ENCODE data around the gene CRYL1. TPM values are rescaled to one million over a fixed set of nuclear protein-coding genes. Genes with fewer than 3 reads are reported as not detected.

Gene CRYL1
- total and polyA plus RNA-seq, 4 donors: 14.1 to 24.1 (median 22.1) TPM

DNA sequence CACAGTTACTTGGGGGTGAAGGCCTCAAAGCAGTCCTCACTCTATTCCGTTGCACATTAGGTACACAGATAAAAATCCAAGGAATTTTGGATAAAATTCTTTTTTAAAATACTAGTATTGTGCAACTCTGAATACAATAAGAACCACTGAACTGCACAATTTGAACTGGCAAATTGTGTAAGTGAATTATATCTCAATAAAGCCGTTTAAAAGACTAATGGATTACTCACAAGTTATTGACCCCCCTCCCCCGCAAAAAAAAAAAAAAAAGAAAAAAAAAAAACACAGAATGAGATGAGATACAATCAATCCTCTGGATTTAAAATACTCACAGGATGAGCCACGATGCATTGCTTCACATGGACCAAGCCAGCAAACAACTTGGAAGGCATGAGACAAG, 86.4 kb downstream of the CRYL1 start:
- Histone ChIP-seq H3K9ac (ENCODE audit: insufficient read depth in 1 of 2, low read length in 2 of 2) (no peak overlapping the region), H3K4me3 (no peak overlapping the region), H3K36me3 (ENCODE audit: control insufficient read depth in 4 of 4, insufficient read depth in 4 of 4, low read length in 4 of 4) (peaks cover 0 to 8% (median 0%) of the 10 kb centered on the region in 4 donors), H3K27ac (ENCODE audit: low read depth in 1 of 2, low read length in 1 of 2) (no peak overlapping the region), H3K4me1 (ENCODE audit: control insufficient read depth in 5 of 5, insufficient read depth in 5 of 5, low read length in 5 of 5) (no peaks in the 10 kb centered on the region), H3K9me3 (ENCODE audit: control insufficient read depth in 4 of 4, insufficient read depth in 3 of 4, low read length in 3 of 4) (no peaks in the 10 kb centered on the region), H3K27me3 (ENCODE audit: control insufficient read depth in 3 of 3, insufficient read depth in 3 of 3, low read length in 2 of 3) (no peaks in the 10 kb centered on the region)
- no peak for TF ChIP-seq CTCF (IDR thresholded peaks at IDR 0.05; ENCODE audit: control extremely low read depth, extremely low read depth)
- no peak for DNase-seq
- no peak for ATAC-seq (ENCODE audit: insufficient read depth, low FRiP score)
- WGBS, 2 donors: 91 to 92% methylated on average over 4 of the region's 4 CpGs

DNA sequence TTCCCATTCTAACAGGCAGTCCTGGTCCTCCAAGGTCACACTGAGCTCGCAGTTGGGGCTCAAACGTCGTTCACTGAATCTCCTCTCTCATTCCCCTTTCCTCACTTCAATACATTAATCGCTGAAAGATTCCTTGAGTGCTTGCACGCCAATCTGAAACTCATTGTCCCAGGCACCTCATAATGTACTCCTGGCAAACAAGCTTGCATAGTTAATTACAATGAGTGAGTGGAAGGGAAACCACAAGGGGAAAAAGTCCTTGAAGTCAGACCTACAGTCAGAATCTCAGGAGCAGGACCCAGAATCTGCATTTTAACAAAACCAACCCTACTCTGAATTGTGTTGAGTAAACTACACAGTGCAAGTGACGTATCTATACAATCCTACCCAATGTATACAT, 86.9 kb downstream of the CRYL1 start:
- Histone ChIP-seq H3K36me3 (ENCODE audit: control insufficient read depth in 4 of 4, insufficient read depth in 4 of 4, low read length in 4 of 4) (peaks cover 0 to 8% (median 0%) of the 10 kb centered on the region in 4 donors), H3K9ac (ENCODE audit: insufficient read depth in 1 of 2, low read length in 2 of 2) (no peak overlapping the region), H3K4me3 (no peak overlapping the region), H3K9me3 (ENCODE audit: control insufficient read depth in 4 of 4, insufficient read depth in 3 of 4, low read length in 3 of 4) (no peaks in the 10 kb centered on the region), H3K27ac (ENCODE audit: low read depth in 1 of 2, low read length in 1 of 2) (no peak overlapping the region), H3K27me3 (ENCODE audit: control insufficient read depth in 3 of 3, insufficient read depth in 3 of 3, low read length in 2 of 3) (no peaks in the 10 kb centered on the region), H3K4me1 (ENCODE audit: control insufficient read depth in 5 of 5, insufficient read depth in 5 of 5, low read length in 5 of 5) (no peaks in the 10 kb centered on the region)
- DNase-seq: no peak
- WGBS, 2 donors: 89 to 93% methylated on average over 6 of the region's 6 CpGs
- TF ChIP-seq CTCF (IDR thresholded peaks at IDR 0.05; ENCODE audit: control extremely low read depth, extremely low read depth): no peak
- no peak for ATAC-seq (ENCODE audit: insufficient read depth, low FRiP score)

DNA sequence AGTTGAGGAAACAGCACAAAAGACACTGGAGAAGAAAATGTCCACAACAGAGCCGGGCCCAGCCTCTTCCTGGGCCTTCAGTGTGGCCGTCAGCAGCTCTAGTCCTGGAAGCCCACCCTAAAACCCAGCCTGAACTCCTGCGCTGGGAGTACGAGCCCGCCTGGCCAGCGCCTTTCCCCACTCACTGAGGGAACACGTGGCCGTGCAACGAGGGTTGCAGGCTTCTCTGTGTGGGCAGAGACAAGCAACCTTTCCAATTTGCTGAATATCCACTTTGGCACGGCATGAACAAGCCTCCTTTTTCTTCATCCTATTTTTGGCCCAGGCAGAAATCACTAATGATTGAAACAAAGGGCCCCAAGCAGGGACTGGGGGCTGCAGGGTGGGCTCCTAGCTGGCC, 89.2 kb downstream of the CRYL1 start:
- Histone ChIP-seq H3K9me3 (ENCODE audit: control insufficient read depth in 4 of 4, insufficient read depth in 3 of 4, low read length in 3 of 4) (no peaks in the 10 kb centered on the region), H3K27ac (ENCODE audit: low read depth in 1 of 2, low read length in 1 of 2) (no peak overlapping the region), H3K4me1 (ENCODE audit: control insufficient read depth in 5 of 5, insufficient read depth in 5 of 5, low read length in 5 of 5) (no peaks in the 10 kb centered on the region), H3K4me3 (no peak overlapping the region), H3K27me3 (ENCODE audit: control insufficient read depth in 3 of 3, insufficient read depth in 3 of 3, low read length in 2 of 3) (no peaks in the 10 kb centered on the region), H3K36me3 (ENCODE audit: control insufficient read depth in 4 of 4, insufficient read depth in 4 of 4, low read length in 4 of 4) (peaks cover 0 to 12% (median 0%) of the 10 kb centered on the region in 4 donors), H3K9ac (ENCODE audit: insufficient read depth in 1 of 2, low read length in 2 of 2) (no peak overlapping the region)
- DNase-seq (no peak), ATAC-seq (ENCODE audit: insufficient read depth, low FRiP score) (no peak)
- WGBS, 2 donors: 94 to 100% methylated on average over 10 of the region's 10 CpGs
- TF ChIP-seq CTCF (IDR thresholded peaks at IDR 0.05; ENCODE audit: control extremely low read depth, extremely low read depth): no peak
